HAP-1 (cell line): ENCODE measurements around the gene CENPL.
"Not testable (repeated sequence)": the region's sequence is repeated elsewhere in the genome, so short reads cannot be mapped to it uniquely, and the experiment has no call there.

Source experiments
- DNase-seq, 2 experiments: peaks; one replicate each; pipeline ENCODE4 v3.0.0-alpha.2; 2016 to 2020; ENCODE audit warnings: low spot score in 2 of 2
- H3K27me3 ChIP-seq: fragments of 250-450 bp; sonication (Bioruptor Pico); 2 replicates; pipeline ENCODE4 v1.5.1; 2020; ENCODE audit warnings: low read depth, mild to moderate bottlenecking, moderate library complexity
- H3K36me3 ChIP-seq: fragments of 250-450 bp; sonication (Bioruptor Pico); replicated peaks from 2 replicates; pipeline ENCODE4 v1.5.1; 2020; ENCODE audit warnings: mild to moderate bottlenecking
- H3K4me1 ChIP-seq: fragments of 250-450 bp; sonication (Bioruptor Pico); 2 replicates; pipeline ENCODE4 v1.5.1; 2020; ENCODE audit warnings: mild to moderate bottlenecking
- H3K4me3 ChIP-seq: fragments of 250-450 bp; sonication (Bioruptor Pico); 2 replicates; pipeline ENCODE4 v1.5.1; 2020; ENCODE audit warnings: mild to moderate bottlenecking, moderate library complexity
- H3K9me3 ChIP-seq: fragments of 250-450 bp; sonication (Bioruptor Pico); 2 replicates; pipeline ENCODE4 v1.5.1; 2020; ENCODE audit warnings: mild to moderate bottlenecking, moderate library complexity
- in situ Hi-C: fragments of 300-500 bp; cut with MboI; formaldehyde crosslinking; loops from 3 replicates; pipeline ENCODE4 v1.14.3; 2020; ENCODE audit warnings: low sequenced_read_pairs, inconsistent platforms, mixed read lengths

Gene CENPL

GRCh38 chr1:173863224-173864161, 38.8 kb upstream of the CENPL start:
- Histone ChIP-seq H3K4me3 (no peak overlapping the region), H3K36me3 (peaks cover 63% of the 10 kb centered on the region), H3K9me3 (no peaks in the 10 kb centered on the region), H3K4me1 (peaks cover 18% of the 10 kb centered on the region), H3K27me3 (no peaks in the 10 kb centered on the region)
- in situ Hi-C loops = no loop called here
- DNase-seq = no peak

DNA sequence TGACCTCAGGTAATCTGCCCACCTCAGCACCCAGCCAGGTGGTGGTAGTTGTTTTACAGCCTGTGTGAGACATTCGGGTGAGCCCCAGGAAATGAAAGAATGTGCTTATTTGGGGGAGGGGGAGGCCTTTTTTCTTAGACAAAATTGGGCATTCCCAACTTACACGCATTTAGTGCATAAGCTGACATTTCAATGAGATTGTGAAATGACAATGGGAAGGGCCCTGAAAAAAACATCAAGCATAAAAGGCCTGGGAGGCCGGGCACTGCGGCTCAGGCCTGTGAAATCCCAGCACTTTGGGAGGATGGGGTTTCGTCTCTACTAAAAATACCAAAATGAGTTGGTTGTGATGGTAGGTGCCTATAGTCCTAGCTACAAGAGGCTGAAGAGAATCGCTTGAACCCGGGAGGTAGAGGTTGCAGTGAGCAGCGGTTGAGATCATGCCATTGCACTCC, 38.1 kb upstream of the CENPL start:
- peaks cover 68% of the 10 kb centered on the region for H3K36me3 ChIP-seq
- no peak overlapping the region for H3K4me3 ChIP-seq
- in situ Hi-C loops = no loop called here
- peak in 1 of 2 experiments; percentile 47 for DNase-seq
- H3K9me3 ChIP-seq = no peaks in the 10 kb centered on the region
- H3K4me1 ChIP-seq = peaks cover 18% of the 10 kb centered on the region
- no peaks in the 10 kb centered on the region for H3K27me3 ChIP-seq

DNA sequence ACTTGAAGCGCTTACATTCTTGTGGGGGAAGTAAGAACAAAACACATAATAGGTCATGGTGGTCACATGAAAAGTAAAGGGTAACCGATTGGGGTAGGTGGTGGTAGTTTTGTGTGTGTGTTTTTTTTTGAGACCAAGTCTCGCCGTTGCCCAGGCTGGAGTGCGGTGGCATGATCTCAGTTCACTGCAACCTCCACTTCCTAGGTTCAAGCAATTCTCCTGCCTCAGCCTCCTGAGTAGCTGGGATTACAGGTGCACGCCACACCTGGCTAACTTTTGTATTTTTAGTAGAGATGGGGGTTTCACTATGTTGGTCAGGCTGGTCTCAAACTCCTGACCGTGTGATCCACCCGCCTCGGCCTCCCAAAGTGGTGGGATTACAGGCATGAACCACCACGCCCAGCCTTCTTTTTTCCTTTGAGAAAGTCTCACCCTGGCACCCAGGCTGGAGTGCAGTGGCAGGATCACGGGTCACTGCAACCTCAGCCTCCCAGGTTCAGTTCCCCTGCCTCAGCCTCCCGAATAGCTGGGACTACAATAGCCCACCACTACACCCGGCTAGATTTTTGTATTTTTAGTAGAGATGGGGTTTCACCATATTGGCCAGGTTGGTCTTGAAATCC, 37.6 kb upstream of the CENPL start:
- Histone ChIP-seq H3K4me1 (peaks cover 18% of the 10 kb centered on the region), H3K36me3 (peaks cover 68% of the 10 kb centered on the region)
- peak in 1 of 2 experiments; percentile 60 for DNase-seq
- H3K27me3 ChIP-seq, H3K4me3 ChIP-seq, H3K9me3 ChIP-seq, in situ Hi-C loops: not testable (repeated sequence)

DNA sequence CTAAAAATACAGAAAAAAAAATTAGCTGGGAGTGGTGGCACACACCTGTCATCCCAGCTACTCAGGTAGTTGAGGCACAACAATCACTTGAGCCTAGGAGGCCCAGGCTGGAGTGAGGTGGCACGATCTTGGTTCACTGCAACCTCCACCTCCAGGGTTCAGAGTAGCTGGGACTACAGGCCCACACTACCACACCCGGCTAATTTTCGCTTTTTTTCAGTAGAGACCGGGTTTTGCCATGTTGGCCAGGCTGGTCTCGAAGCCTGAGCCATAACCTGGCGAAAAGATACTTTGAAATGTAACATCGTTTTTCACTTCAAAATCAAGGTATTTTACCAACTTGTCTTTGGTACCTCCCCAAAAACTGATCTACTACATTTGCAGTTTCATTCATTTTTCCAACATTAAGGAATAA, 37.1 kb upstream of the CENPL start:
- no peak overlapping the region for H3K4me3 ChIP-seq
- in situ Hi-C loops = no loop called here
- peak in 1 of 2 experiments; percentile 36 for DNase-seq
- peaks cover 68% of the 10 kb centered on the region for H3K36me3 ChIP-seq
- no peaks in the 10 kb centered on the region for H3K9me3 ChIP-seq
- H3K27me3 ChIP-seq = no peaks in the 10 kb centered on the region
- peaks cover 18% of the 10 kb centered on the region for H3K4me1 ChIP-seq

DNA sequence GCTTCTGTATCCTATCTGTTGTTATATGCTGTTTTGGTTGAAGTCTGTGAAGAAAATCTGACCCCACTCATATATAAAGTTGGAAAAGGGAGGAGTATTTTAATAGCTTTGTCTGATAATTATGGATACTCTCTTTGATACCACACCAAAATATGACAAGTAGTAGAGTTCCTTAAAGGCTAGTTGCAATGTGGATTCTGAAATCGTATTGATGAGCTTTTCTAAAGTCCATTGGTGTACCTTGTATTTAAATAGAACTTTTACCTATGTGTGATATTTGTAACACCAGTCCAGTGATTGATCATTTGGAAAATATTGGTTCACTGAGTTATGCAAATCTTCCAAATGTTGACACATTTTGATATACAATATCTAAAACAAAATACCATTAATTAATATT, 35.4 kb upstream of the CENPL start:
- H3K36me3 ChIP-seq = peaks cover 68% of the 10 kb centered on the region
- no peak for DNase-seq
- H3K4me3 ChIP-seq = no peak overlapping the region
- peaks cover 12% of the 10 kb centered on the region for H3K4me1 ChIP-seq
- H3K27me3 ChIP-seq = no peaks in the 10 kb centered on the region
- in situ Hi-C loops = no loop called here
- no peaks in the 10 kb centered on the region for H3K9me3 ChIP-seq

- H3K4me3 ChIP-seq, DNase-seq, H3K27me3 ChIP-seq, H3K9me3 ChIP-seq, in situ Hi-C loops: not testable (repeated sequence)
- Histone ChIP-seq H3K36me3 (peaks cover 68% of the 10 kb centered on the region), H3K4me1 (peaks cover 10% of the 10 kb centered on the region)
Measured at GRCh38 chr1:173859547-173859946, 34.9 kb upstream of the CENPL start.

- H3K27me3 ChIP-seq = no peaks in the 10 kb centered on the region
- in situ Hi-C loops = no loop called here
- H3K36me3 ChIP-seq = peaks cover 66% of the 10 kb centered on the region
- no peak overlapping the region for H3K4me3 ChIP-seq
- no peak for DNase-seq
- H3K4me1 ChIP-seq = peaks cover 3% of the 10 kb centered on the region; the same call in 1 of the 2 replicates
- no peaks in the 10 kb centered on the region for H3K9me3 ChIP-seq
Measured at GRCh38 chr1:173857363-173857917, 32.8 kb upstream of the CENPL start.

- Histone ChIP-seq H3K4me3 (no peak overlapping the region), H3K36me3 (peaks cover 70% of the 10 kb centered on the region), H3K4me1 (peaks cover 3% of the 10 kb centered on the region; the same call in 1 of the 2 replicates), H3K27me3 (no peaks in the 10 kb centered on the region), H3K9me3 (no peaks in the 10 kb centered on the region)
- DNase-seq = no peak
- in situ Hi-C loops = no loop called here
Measured at GRCh38 chr1:173856903-173857302, 32.2 kb upstream of the CENPL start.

GRCh38 chr1:173856014-173856413, 31.3 kb upstream of the CENPL start:
- H3K4me1 ChIP-seq = peaks cover 3% of the 10 kb centered on the region; the same call in 1 of the 2 replicates
- in situ Hi-C loops = no loop called here
- no peaks in the 10 kb centered on the region for H3K9me3 ChIP-seq
- H3K4me3 ChIP-seq = no peak overlapping the region
- H3K27me3 ChIP-seq = no peaks in the 10 kb centered on the region
- DNase-seq = no peak
- H3K36me3 ChIP-seq = peaks cover 78% of the 10 kb centered on the region

- Histone ChIP-seq H3K4me3 (no peak overlapping the region), H3K4me1 (peaks cover 3% of the 10 kb centered on the region; the same call in 1 of the 2 replicates), H3K36me3 (peaks cover 69% of the 10 kb centered on the region), H3K27me3 (no peaks in the 10 kb centered on the region), H3K9me3 (no peaks in the 10 kb centered on the region)
- in situ Hi-C loops = no loop called here
- DNase-seq = no peak
Measured at GRCh38 chr1:173853074-173853473, 28.4 kb upstream of the CENPL start.

DNA sequence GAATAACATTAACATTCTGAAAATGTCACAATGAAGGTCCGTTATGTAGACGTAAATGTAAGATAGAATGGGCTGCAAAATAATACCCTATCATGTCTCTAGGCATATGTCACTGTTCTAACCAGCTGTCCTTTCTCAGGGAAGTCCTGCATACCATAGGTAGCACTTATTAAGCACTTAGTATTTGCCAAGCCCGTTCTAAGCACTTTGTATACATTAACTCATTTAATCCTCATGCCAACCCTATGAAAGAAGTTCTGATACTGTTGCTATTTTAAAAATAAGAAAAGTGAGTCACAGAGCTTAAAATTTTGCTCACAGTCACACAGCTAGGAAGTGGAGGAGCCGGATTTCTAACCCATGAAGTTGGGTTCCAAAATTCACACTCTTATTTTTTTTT, 27.4 kb upstream of the CENPL start:
- DNase-seq = no peak
- no peaks in the 10 kb centered on the region for H3K9me3 ChIP-seq
- H3K4me1 ChIP-seq = peaks cover 3% of the 10 kb centered on the region; the same call in 1 of the 2 replicates
- peaks cover 59% of the 10 kb centered on the region for H3K36me3 ChIP-seq
- H3K4me3 ChIP-seq = no peak overlapping the region
- in situ Hi-C loops = no loop called here
- H3K27me3 ChIP-seq = no peaks in the 10 kb centered on the region

GRCh38 chr1:173832748-173833147, 8.1 kb upstream of the CENPL start:
- in situ Hi-C loops = no loop called here

DNA sequence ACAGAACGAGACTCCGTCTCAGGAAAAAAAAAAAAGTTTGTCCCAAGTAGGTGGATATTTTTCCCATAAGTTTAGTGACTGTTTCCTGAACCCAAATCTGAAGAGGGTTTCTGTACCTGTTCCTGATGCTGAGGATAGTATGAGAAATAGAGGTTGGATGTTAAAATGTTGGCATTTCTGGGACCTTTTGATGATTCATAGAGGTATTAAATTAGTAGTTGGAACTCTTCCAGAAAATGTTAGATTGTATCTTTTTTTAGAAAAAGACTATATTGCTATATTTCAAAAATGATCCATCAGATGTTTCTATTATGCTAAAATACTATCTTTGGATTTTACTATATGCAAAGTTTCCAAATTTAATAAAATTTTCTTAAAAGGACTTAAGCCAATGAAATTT, 2.9 kb upstream of the CENPL start:
- Histone ChIP-seq H3K36me3 (peaks cover 24% of the 10 kb centered on the region), H3K4me1 (peaks cover 17% of the 10 kb centered on the region), H3K9me3 (no peaks in the 10 kb centered on the region), H3K27me3 (no peaks in the 10 kb centered on the region), H3K4me3 (no peak overlapping the region)
- DNase-seq = no peak
- in situ Hi-C loops = loop anchor here (10.0 kb wide), 1 partner anchor 403 kb away; no protein-coding TSS in a partner anchor

More at GRCh38 chr1:173832748-173833147, 8.1 kb upstream of the CENPL start:
- no peak for DNase-seq
- peaks cover 9% of the 10 kb centered on the region for H3K4me1 ChIP-seq
- no peak overlapping the region for H3K4me3 ChIP-seq
- H3K27me3 ChIP-seq = no peaks in the 10 kb centered on the region
- peaks cover 65% of the 10 kb centered on the region for H3K36me3 ChIP-seq
- H3K9me3 ChIP-seq = no peaks in the 10 kb centered on the region
